ENCODE measurements around the gene OTOG.

DNA sequence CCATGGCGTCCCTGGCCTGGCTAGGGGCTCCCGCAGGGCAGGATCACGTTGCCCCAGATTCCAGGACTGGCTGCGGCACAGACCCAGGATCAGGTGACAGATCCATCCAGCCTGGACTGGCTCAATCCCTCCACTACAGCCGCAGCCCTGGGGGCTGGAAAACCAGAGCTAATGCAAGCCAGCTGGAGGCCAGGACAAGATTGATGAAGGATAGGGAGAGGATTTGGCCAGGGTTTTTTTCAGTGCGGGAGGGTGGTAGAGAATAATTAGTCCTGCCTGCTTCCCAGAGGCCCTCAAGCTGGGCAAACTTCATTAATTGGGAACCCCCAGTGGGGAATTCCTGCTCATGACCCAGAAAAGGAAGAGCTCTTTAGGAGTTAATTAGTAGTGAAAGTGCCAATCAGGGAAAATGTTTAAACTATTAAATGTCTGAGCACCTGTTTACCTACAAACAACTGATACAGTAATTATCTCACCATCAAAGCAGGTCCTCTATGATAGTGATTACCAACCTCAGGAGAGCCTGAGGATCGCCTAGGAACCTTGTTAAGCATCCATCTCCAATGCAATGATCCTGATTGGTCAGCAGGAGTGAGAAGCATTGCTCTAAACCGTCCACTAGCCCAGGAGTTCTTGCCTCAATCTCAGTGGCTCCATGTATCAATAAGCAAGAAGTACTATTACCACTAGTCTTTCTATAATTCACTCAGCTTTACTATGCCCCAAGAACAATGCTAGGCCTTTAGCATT lies 139.3 kb downstream of the OTOG start:
- TF ChIP-seq, protein P1, sequence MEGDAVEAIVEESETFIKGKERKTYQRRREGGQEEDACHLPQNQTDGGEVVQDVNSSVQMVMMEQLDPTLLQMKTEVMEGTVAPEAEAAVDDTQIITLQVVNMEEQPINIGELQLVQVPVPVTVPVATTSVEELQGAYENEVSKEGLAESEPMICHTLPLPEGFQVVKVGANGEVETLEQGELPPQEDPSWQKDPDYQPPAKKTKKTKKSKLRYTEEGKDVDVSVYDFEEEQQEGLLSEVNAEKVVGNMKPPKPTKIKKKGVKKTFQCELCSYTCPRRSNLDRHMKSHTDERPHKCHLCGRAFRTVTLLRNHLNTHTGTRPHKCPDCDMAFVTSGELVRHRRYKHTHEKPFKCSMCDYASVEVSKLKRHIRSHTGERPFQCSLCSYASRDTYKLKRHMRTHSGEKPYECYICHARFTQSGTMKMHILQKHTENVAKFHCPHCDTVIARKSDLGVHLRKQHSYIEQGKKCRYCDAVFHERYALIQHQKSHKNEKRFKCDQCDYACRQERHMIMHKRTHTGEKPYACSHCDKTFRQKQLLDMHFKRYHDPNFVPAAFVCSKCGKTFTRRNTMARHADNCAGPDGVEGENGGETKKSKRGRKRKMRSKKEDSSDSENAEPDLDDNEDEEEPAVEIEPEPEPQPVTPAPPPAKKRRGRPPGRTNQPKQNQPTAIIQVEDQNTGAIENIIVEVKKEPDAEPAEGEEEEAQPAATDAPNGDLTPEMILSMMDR (IDR thresholded peaks at IDR 0.05; ENCODE audit: insufficient read depth, low read length, poor library complexity, severe bottlenecking): no peak
- no peak for TF ChIP-seq EZH2phosphoT487 (conservative IDR thresholded peaks at IDR 0.05; ENCODE audit: low read length)

Measured in SU-DHL-6 (cell line).